ENCODE measurements around the gene MAN1B1.
"Not testable (repeated sequence)": the region's sequence is repeated elsewhere in the genome, so short reads cannot be mapped to it uniquely, and the experiment has no call there.

The MAN1B1 gene

GRCh38 chr9:137052998-137053943, 33.5 kb upstream of the MAN1B1 start:
- DNase-seq = no peak

- DNase-seq = peak; percentile 50
Measured at GRCh38 chr9:137053944-137054931, 32.5 kb upstream of the MAN1B1 start, which contains the start of gene ENTPD2. TSS of gene ENTPD2 (minus strand) at chr9:137054061. CDS start at chr9:137053997, 64 bp downstream.

GRCh38 chr9:137054932-137055384, 31.8 kb upstream of the MAN1B1 start:
- DNase-seq = no peak

- no peak for DNase-seq
Measured at GRCh38 chr9:137055385-137056364, 31.1 kb upstream of the MAN1B1 start.

GRCh38 chr9:137056739-137057415, 29.9 kb upstream of the MAN1B1 start:
- DNase-seq = no peak

GRCh38 chr9:137057545-137057944, 29.2 kb upstream of the MAN1B1 start:
- DNase-seq = no peak

- no peak for DNase-seq
Measured at GRCh38 chr9:137058521-137059234, 28.1 kb upstream of the MAN1B1 start.

GRCh38 chr9:137062384-137062783, 24.4 kb upstream of the MAN1B1 start:
- no peak for DNase-seq

GRCh38 chr9:137062798-137063197, 24.0 kb upstream of the MAN1B1 start:
- not testable (repeated sequence) for DNase-seq

- no peak for DNase-seq
Measured at GRCh38 chr9:137063311-137064026, 23.3 kb upstream of the MAN1B1 start.

- peak; percentile 62 for DNase-seq
Measured at GRCh38 chr9:137064027-137064879, 22.5 kb upstream of the MAN1B1 start.

GRCh38 chr9:137064880-137065164, 22.0 kb upstream of the MAN1B1 start:
- DNase-seq = no peak

- DNase-seq = no peak
Measured at GRCh38 chr9:137065336-137065967, 21.3 kb upstream of the MAN1B1 start.

GRCh38 chr9:137066096-137066861, 20.5 kb upstream of the MAN1B1 start:
- no peak for DNase-seq

GRCh38 chr9:137067860-137068538, 18.8 kb upstream of the MAN1B1 start:
- DNase-seq = peak; percentile 92

- DNase-seq = no peak
Measured at GRCh38 chr9:137068539-137069507, 18.0 kb upstream of the MAN1B1 start.
